Hepatocyte (in vitro differentiated cells): ENCODE data around the gene SESN3. TPM values are rescaled to one million over a fixed set of nuclear protein-coding genes. Genes with fewer than 3 reads are reported as not detected.

Source experiments
- DNase-seq: peaks from one replicate; pipeline ENCODE4 v3.0.0-alpha.2; 2016; ENCODE audit warnings: low spot score
- H2AFZ ChIP-seq: fragments of 200-600 bp; sonication (generic); 2 replicates; pipeline ENCODE4 v1.6.0; 2016; ENCODE audit warnings: antibody characterized with exemption, mild to moderate bottlenecking
- H3K27ac ChIP-seq: fragments of 200-600 bp; sonication (generic); 2 replicates; pipeline ENCODE4 v1.5.1; 2016; ENCODE audit warnings: mild to moderate bottlenecking
- H3K27me3 ChIP-seq: fragments of 200-600 bp; sonication (generic); 2 replicates; pipeline ENCODE4 v1.6.1; 2016
- H3K36me3 ChIP-seq: fragments of 200-600 bp; sonication (generic); replicated peaks from 2 replicates; pipeline ENCODE4 v1.5.1; 2016; ENCODE audit warnings: low read depth; ENCODE audit not compliant: insufficient read depth
- H3K4me1 ChIP-seq: fragments of 200-600 bp; sonication (generic); 2 replicates; pipeline ENCODE4 v1.5.1; 2016; ENCODE audit warnings: mild to moderate bottlenecking, moderate library complexity; ENCODE audit not compliant: insufficient read depth
- H3K4me2 ChIP-seq: fragments of 200-600 bp; sonication (generic); 2 replicates; pipeline ENCODE4 v1.6.0; 2016
- H3K4me3 ChIP-seq: fragments of 200-600 bp; sonication (generic); 2 replicates; pipeline ENCODE4 v1.5.1; 2016; ENCODE audit warnings: mild to moderate bottlenecking
- H3K79me2 ChIP-seq: fragments of 200-600 bp; sonication (generic); 2 replicates; pipeline ENCODE4 v1.6.0; 2017; ENCODE audit warnings: mild to moderate bottlenecking
- H3K9me2 ChIP-seq: fragments of 200-600 bp; sonication (generic); replicated peaks from 2 replicates; pipeline ENCODE4 v1.6.0; 2017; ENCODE audit warnings: mild to moderate bottlenecking; ENCODE audit not compliant: insufficient read depth
- H3K9me3 ChIP-seq: fragments of 200-600 bp; sonication (generic); 2 replicates; pipeline ENCODE4 v1.5.1; 2016; ENCODE audit warnings: low read depth, mild to moderate bottlenecking
- H4K20me1 ChIP-seq: fragments of 200-600 bp; sonication (generic); 2 replicates; pipeline ENCODE4 v1.6.0; 2016; ENCODE audit warnings: mild to moderate bottlenecking; ENCODE audit not compliant: insufficient read depth, poor library complexity, severe bottlenecking
- EZH2 ChIP-seq: fragments of 200-600 bp; sonication (generic); IDR thresholded peaks from 2 replicates; pipeline ENCODE4 v1.6.1; 2016; ENCODE audit warnings: antibody characterized with exemption, mild to moderate bottlenecking, borderline replicate concordance
- EZH2phosphoT487 ChIP-seq: fragments of 200-600 bp; sonication (generic); IDR thresholded peaks from one replicate; pipeline ENCODE4 v1.6.1; 2018; ENCODE audit warnings: antibody characterized with exemption, mild to moderate bottlenecking, low read depth, moderate library complexity; ENCODE audit not compliant: unreplicated experiment, severe bottlenecking
- WGBS: methylation state at CpG from one replicate; pipeline ENCODE4 v1.1.6; 2016; ENCODE audit warnings: low lambda C conversion rate; ENCODE audit errors: missing lambda C conversion rate; 5-methylcytosine and 5-hydroxymethylcytosine counted together
- polyA plus RNA-seq: library from polyadenylated mRNA; unstranded; fragments of >200 nt; fragmentation: Nextera tagmentation; extraction: Ambion mirVana; gene quantifications from 2 replicates; pipeline ENCODE4 v1.2.1, GENCODE V29; 2016
- total RNA-seq: library from RNA; depleted of rRNA; stranded (reverse); fragments of >200 nt; gene quantifications from 2 replicates; pipeline ENCODE4 v1.2.3, GENCODE V29; 2014
- TF ChIP-seq, protein P1 (sequence below): fragments of 200-600 bp; sonication (generic); IDR thresholded peaks from 2 replicates; pipeline ENCODE4 v1.5.1; 2016; ENCODE audit warnings: antibody characterized with exemption, mild to moderate bottlenecking; ENCODE audit not compliant: poor library complexity

The SESN3 gene
- total and polyA plus RNA-seq, 2 experiments from 2014 or later, result 8.1 to 107 TPM

- Histone ChIP-seq H2AFZ (no peak overlapping the region), H3K9me2 (no peaks in the 10 kb centered on the region), H3K4me3 (no peak overlapping the region), H3K27me3 (no peaks in the 10 kb centered on the region), H3K4me2 (no peak overlapping the region), H3K79me2 (no peaks in the 10 kb centered on the region), H3K4me1 (no peaks in the 10 kb centered on the region), H3K27ac (no peak overlapping the region), H3K36me3 (no peaks in the 10 kb centered on the region), H3K9me3 (no peaks in the 10 kb centered on the region), H4K20me1 (no peaks in the 10 kb centered on the region)
- TF ChIP-seq EZH2, result no peak
- no peak for TF ChIP-seq EZH2phosphoT487
- TF ChIP-seq, protein P1, sequence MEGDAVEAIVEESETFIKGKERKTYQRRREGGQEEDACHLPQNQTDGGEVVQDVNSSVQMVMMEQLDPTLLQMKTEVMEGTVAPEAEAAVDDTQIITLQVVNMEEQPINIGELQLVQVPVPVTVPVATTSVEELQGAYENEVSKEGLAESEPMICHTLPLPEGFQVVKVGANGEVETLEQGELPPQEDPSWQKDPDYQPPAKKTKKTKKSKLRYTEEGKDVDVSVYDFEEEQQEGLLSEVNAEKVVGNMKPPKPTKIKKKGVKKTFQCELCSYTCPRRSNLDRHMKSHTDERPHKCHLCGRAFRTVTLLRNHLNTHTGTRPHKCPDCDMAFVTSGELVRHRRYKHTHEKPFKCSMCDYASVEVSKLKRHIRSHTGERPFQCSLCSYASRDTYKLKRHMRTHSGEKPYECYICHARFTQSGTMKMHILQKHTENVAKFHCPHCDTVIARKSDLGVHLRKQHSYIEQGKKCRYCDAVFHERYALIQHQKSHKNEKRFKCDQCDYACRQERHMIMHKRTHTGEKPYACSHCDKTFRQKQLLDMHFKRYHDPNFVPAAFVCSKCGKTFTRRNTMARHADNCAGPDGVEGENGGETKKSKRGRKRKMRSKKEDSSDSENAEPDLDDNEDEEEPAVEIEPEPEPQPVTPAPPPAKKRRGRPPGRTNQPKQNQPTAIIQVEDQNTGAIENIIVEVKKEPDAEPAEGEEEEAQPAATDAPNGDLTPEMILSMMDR, result no peak
- 98% methylated on average over 2 of the region's 2 CpGs for WGBS
- DNase-seq, result no peak
Measured at GRCh38 chr11:95135880-95136279, 95.1 kb downstream of the SESN3 start.

- TF ChIP-seq EZH2, result no peak
- TF ChIP-seq, protein P1, result no peak
- TF ChIP-seq EZH2phosphoT487, result no peak
- Histone ChIP-seq H4K20me1 (no peaks in the 10 kb centered on the region), H2AFZ (no peak overlapping the region), H3K4me2 (peak overlapping the region; percentile 1), H3K27ac (peak overlapping the region; percentile 36), H3K4me1 (no peaks in the 10 kb centered on the region), H3K79me2 (no peaks in the 10 kb centered on the region), H3K4me3 (no peak overlapping the region), H3K9me3 (no peaks in the 10 kb centered on the region), H3K36me3 (no peaks in the 10 kb centered on the region), H3K27me3 (no peaks in the 10 kb centered on the region), H3K9me2 (no peaks in the 10 kb centered on the region)
- whole genome bisulfite sequencing, result 66% methylated on average over 3 of the region's 6 CpGs
- no peak for DNase-seq
Measured at GRCh38 chr11:95135155-95135554, 95.8 kb downstream of the SESN3 start.

GRCh38 chr11:95134491-95134890 lies 96.5 kb downstream of the SESN3 start:
- TF ChIP-seq, protein P1, result no peak
- no peak for TF ChIP-seq EZH2
- TF ChIP-seq EZH2phosphoT487, result no peak
- H3K4me3 ChIP-seq, result no peak overlapping the region
- no peaks in the 10 kb centered on the region for H3K4me1 ChIP-seq
- H3K27ac ChIP-seq, result peak overlapping the region; percentile 36
- no peaks in the 10 kb centered on the region for H4K20me1 ChIP-seq
- H3K79me2 ChIP-seq, result no peaks in the 10 kb centered on the region
- no peaks in the 10 kb centered on the region for H3K27me3 ChIP-seq
- H3K4me2 ChIP-seq, result peak overlapping the region; percentile 1
- no peaks in the 10 kb centered on the region for H3K9me2 ChIP-seq
- no peak overlapping the region for H2AFZ ChIP-seq
- 39% methylated on average over 5 of the region's 5 CpGs for WGBS
- no peaks in the 10 kb centered on the region for H3K36me3 ChIP-seq
- DNase-seq, result peak; percentile 61
- no peaks in the 10 kb centered on the region for H3K9me3 ChIP-seq

DNA sequence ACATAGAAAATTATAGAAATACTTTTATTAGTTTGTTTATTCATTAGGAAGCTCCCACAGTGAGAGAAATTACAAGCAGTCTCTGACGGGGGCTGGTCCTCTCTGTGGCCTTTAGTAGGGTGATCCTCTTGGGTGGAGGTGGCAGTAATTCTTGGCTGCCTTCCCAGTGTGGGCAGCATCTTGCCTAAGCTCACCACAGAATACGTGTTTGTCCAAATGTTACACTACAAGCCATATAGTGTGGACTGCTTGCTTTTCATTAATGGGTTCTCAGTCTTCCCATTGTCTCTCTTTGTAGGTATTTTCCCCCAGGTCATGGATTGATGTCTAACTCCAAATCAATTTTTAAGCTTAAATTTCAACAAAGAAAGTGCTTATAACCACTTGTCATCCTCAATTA lies 98.0 kb downstream of the SESN3 start:
- Histone ChIP-seq H3K4me3 (no peak overlapping the region), H3K27me3 (no peaks in the 10 kb centered on the region), H3K36me3 (no peaks in the 10 kb centered on the region), H3K79me2 (no peaks in the 10 kb centered on the region), H3K27ac (no peak overlapping the region), H4K20me1 (no peaks in the 10 kb centered on the region), H3K4me1 (no peaks in the 10 kb centered on the region), H2AFZ (no peak overlapping the region), H3K9me2 (no peaks in the 10 kb centered on the region), H3K9me3 (no peaks in the 10 kb centered on the region), H3K4me2 (no peak overlapping the region)
- no peak for DNase-seq
- TF ChIP-seq EZH2phosphoT487 (no peak), EZH2 (no peak)
- TF ChIP-seq, protein P1, result no peak
- WGBS, result 87% methylated on average over 2 of the region's 2 CpGs
